ENCODE measurements around the gene PASK.

The PASK gene

DNA sequence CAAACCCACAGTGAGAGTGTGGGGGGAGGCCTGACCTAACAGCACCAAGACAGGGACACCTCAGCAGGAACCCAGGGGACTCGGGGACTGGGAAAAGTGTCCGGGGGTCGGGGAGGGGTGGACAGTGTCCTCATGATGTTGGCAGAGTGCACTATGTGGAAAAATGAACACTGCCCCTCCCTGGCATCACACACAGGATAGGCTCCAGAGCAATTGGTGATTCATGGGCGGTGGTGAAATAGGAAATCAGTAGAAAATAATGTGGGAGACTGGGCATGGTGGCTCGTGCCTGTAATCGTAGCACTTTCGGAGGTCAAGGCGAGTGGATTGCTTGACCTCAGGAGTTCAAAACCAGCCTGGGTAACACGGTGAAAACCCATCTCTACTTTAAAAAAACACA lies 35.6 kb upstream of the PASK start:
- no peak overlapping the region for H3K27ac ChIP-seq
- DNase-seq (ENCODE audit: low read depth, low spot score) = no peak
- H3K9me3 ChIP-seq (ENCODE audit: low read depth, low read length) = no peaks in the 10 kb centered on the region
- H3K9ac ChIP-seq (ENCODE audit: insufficient read length) = no peak overlapping the region
- TF ChIP-seq FOXP2 (optimal IDR thresholded peaks at IDR 0.05; ENCODE audit: control extremely low read depth, extremely low read length, insufficient read depth) = no peak
- no peak for TF ChIP-seq EZH2 (IDR thresholded peaks at IDR 0.05)
- TF ChIP-seq POLR2AphosphoS5 (IDR thresholded peaks at IDR 0.05; ENCODE audit: borderline replicate concordance, low read depth, low read length) = no peak
- no peaks in the 10 kb centered on the region for H3K36me3 ChIP-seq (ENCODE audit: insufficient read depth, low read length)
- no peak overlapping the region for H3K4me3 ChIP-seq

DNA sequence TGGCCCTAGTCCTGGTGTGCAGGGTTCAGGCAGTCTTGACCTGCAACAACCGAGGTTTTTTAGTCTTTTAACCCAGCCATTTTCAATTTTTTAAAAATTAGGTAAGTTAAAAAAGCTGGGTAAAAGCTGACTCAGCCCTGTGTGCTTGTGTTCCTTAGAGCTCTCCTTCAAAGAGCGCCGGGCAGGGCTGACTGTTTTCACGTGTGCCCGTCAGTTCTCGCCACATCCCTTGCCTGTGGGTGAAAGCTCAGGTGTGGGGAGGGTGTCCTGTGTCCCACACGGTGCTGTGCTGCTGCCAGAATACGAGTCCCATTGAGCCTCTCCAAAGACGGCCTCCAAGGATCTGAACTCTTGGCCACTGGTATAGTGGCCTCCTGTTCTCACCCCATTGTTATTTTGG lies 33.9 kb upstream of the PASK start:
- Histone ChIP-seq H3K27ac (no peak overlapping the region), H3K4me3 (no peak overlapping the region), H3K9me3 (ENCODE audit: low read depth, low read length) (no peaks in the 10 kb centered on the region), H3K36me3 (ENCODE audit: insufficient read depth, low read length) (no peaks in the 10 kb centered on the region), H3K9ac (ENCODE audit: insufficient read length) (no peak overlapping the region)
- DNase-seq (ENCODE audit: low read depth, low spot score) = no peak
- TF ChIP-seq EZH2 (IDR thresholded peaks at IDR 0.05) (no peak), POLR2AphosphoS5 (IDR thresholded peaks at IDR 0.05; ENCODE audit: borderline replicate concordance, low read depth, low read length) (no peak), FOXP2 (optimal IDR thresholded peaks at IDR 0.05; ENCODE audit: control extremely low read depth, extremely low read length, insufficient read depth) (no peak)

DNA sequence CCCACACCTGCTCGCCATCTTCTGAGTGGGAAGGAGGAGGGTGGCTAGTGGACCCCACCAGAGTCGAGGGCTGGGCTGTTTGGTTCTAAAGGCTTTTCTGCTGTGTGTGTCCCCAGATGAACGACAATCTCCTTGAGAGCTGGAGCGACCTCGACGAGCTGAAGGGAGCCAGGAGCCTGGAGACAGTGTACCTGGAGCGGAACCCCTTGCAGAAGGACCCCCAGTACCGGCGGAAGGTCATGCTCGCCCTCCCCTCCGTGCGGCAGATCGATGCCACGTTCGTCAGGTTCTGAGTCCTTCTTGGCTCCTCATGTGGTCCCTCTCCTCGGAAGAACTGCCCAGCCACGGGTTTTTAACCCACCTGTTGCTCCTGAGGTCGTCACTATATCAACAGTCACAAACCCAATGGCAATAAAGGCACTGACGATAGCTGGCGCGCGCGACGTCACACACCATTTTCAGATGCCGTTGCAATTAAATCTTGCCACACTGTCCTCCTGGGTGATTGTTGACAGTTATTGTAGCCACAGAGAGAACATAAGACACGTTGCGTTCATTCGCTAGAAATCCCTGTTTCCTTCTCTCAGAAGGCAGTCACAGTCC lies 33.4 kb upstream of the PASK start:
- H3K4me3 ChIP-seq = no peak overlapping the region
- H3K36me3 ChIP-seq (ENCODE audit: insufficient read depth, low read length) = no peaks in the 10 kb centered on the region
- H3K9ac ChIP-seq (ENCODE audit: insufficient read length) = no peak overlapping the region
- TF ChIP-seq EZH2 (IDR thresholded peaks at IDR 0.05) = no peak
- no peak for TF ChIP-seq POLR2AphosphoS5 (IDR thresholded peaks at IDR 0.05; ENCODE audit: borderline replicate concordance, low read depth, low read length)
- H3K27ac ChIP-seq = no peak overlapping the region
- no peak for DNase-seq (ENCODE audit: low read depth, low spot score)
- H3K9me3 ChIP-seq (ENCODE audit: low read depth, low read length) = no peaks in the 10 kb centered on the region

DNA sequence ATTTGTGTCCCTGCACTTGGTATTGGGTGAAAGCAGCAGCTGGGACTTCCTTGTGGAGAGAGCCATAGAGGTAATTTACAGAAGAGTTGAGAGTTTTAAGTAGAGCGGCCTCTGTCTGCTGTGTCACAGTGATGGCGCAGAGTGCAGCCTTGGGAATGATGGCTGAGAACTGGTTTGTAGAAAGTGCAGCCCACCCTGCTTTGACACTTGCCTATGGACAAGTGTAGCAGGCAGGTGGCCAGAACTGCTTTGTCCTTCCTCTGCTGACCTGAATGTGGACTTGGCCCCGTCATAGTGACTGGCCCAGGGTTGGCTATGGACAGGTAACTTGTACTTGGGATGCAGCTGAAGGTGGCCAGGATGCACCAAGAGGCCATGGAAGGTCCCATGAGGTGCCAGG lies 32.9 kb upstream of the PASK start:
- DNase-seq (ENCODE audit: low read depth, low spot score) = no peak
- Histone ChIP-seq H3K27ac (no peak overlapping the region), H3K9me3 (ENCODE audit: low read depth, low read length) (no peaks in the 10 kb centered on the region), H3K36me3 (ENCODE audit: insufficient read depth, low read length) (no peaks in the 10 kb centered on the region), H3K4me3 (no peak overlapping the region), H3K9ac (ENCODE audit: insufficient read length) (no peak overlapping the region)
- TF ChIP-seq FOXP2 (optimal IDR thresholded peaks at IDR 0.05; ENCODE audit: control extremely low read depth, extremely low read length, insufficient read depth) = no peak
- no peak for TF ChIP-seq POLR2AphosphoS5 (IDR thresholded peaks at IDR 0.05; ENCODE audit: borderline replicate concordance, low read depth, low read length)
- TF ChIP-seq EZH2 (IDR thresholded peaks at IDR 0.05) = no peak

- no peak for TF ChIP-seq FOXP2 (optimal IDR thresholded peaks at IDR 0.05; ENCODE audit: control extremely low read depth, extremely low read length, insufficient read depth)
- TF ChIP-seq POLR2AphosphoS5 (IDR thresholded peaks at IDR 0.05; ENCODE audit: borderline replicate concordance, low read depth, low read length) = no peak
- no peak for TF ChIP-seq EZH2 (IDR thresholded peaks at IDR 0.05)
- Histone ChIP-seq H3K4me3 (no peak overlapping the region), H3K27ac (no peak overlapping the region), H3K36me3 (ENCODE audit: insufficient read depth, low read length) (no peaks in the 10 kb centered on the region; the same call in 1 of the 2 replicates), H3K9ac (ENCODE audit: insufficient read length) (no peak overlapping the region), H3K9me3 (ENCODE audit: low read depth, low read length) (no peaks in the 10 kb centered on the region)
- no peak for DNase-seq (ENCODE audit: low read depth, low spot score)
Measured at GRCh38 chr2:241180495-241180894, 31.2 kb upstream of the PASK start.

- Histone ChIP-seq H3K9me3 (ENCODE audit: low read depth, low read length) (no peaks in the 10 kb centered on the region), H3K4me3 (no peak overlapping the region), H3K36me3 (ENCODE audit: insufficient read depth, low read length) (no peaks in the 10 kb centered on the region; the same call in 1 of the 2 replicates), H3K27ac (no peak overlapping the region), H3K9ac (ENCODE audit: insufficient read length) (no peak overlapping the region)
- no peak for TF ChIP-seq FOXP2 (optimal IDR thresholded peaks at IDR 0.05; ENCODE audit: control extremely low read depth, extremely low read length, insufficient read depth)
- no peak for TF ChIP-seq POLR2AphosphoS5 (IDR thresholded peaks at IDR 0.05; ENCODE audit: borderline replicate concordance, low read depth, low read length)
- TF ChIP-seq EZH2 (IDR thresholded peaks at IDR 0.05) = no peak
- DNase-seq (ENCODE audit: low read depth, low spot score) = no peak
Measured at GRCh38 chr2:241179899-241180298, 30.6 kb upstream of the PASK start.

DNA sequence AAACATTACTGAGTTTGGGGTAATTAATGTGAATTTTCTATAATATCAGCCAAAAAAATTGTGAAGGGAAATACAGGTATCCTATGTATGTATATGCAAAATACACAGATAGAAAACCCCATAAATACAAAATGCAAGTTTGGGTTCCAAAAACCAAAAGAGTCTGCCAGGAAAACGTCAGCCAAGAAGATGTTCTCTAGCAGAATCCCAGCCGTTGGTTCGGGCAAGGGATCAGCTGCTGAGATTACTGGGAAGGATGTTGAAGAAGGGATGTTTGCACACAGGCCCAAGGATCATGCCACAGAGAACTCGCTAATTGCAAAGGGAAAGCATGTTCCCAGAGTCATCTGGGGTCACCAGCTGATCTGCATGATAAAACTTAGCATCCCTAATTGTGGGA lies 29.7 kb upstream of the PASK start:
- Histone ChIP-seq H3K9ac (ENCODE audit: insufficient read length) (no peak overlapping the region), H3K27ac (no peak overlapping the region), H3K9me3 (ENCODE audit: low read depth, low read length) (no peaks in the 10 kb centered on the region), H3K4me3 (no peak overlapping the region), H3K36me3 (ENCODE audit: insufficient read depth, low read length) (no peaks in the 10 kb centered on the region; the same call in 1 of the 2 replicates)
- TF ChIP-seq FOXP2 (optimal IDR thresholded peaks at IDR 0.05; ENCODE audit: control extremely low read depth, extremely low read length, insufficient read depth) (no peak), EZH2 (IDR thresholded peaks at IDR 0.05) (no peak), POLR2AphosphoS5 (IDR thresholded peaks at IDR 0.05; ENCODE audit: borderline replicate concordance, low read depth, low read length) (no peak)
- DNase-seq (ENCODE audit: low read depth, low spot score) = no peak

DNA sequence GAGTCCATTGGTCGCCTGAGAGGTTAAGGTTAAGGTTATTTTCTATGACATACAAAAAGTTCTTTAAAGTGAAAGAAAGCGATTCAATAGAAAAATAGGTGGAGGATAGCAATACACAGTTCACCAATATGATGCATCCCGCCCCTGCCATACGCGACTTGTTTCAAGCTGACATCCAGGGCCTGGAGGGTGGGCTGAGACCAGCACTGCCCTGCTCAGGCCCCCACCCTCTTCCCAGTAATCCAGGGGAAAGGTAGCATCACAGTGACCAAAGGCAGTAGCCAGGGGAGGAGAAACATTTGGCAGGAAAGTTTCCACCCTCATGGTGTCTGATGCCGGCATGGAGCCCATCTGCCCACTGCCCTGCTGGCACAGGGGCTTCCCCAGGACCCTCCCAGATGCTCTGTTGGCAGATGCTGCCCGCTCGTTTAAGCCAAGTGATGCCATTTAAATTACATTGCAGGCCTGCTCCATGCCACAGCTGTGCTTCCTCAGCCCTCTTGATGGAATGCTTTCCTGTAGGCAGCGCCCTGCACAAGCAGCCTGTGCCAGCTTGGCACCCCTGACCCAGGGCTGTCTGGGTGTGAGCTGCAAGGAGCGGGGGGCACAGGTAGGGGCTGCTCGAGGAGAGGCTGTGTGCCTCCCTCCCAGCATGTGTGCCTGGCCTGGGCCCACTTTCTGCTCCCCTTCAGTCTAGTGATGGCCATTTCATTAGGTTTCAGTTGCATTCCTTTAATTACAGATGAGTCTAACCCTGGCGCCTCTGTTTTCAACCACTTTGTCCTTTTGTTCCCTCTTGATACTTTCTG lies 28.5 kb upstream of the PASK start:
- no peak for TF ChIP-seq FOXP2 (optimal IDR thresholded peaks at IDR 0.05; ENCODE audit: control extremely low read depth, extremely low read length, insufficient read depth)
- H3K9ac ChIP-seq (ENCODE audit: insufficient read length) = no peak overlapping the region
- DNase-seq (ENCODE audit: low read depth, low spot score) = no peak
- no peaks in the 10 kb centered on the region; the same call in 1 of the 2 replicates for H3K36me3 ChIP-seq (ENCODE audit: insufficient read depth, low read length)
- no peak overlapping the region for H3K27ac ChIP-seq
- no peak overlapping the region for H3K4me3 ChIP-seq
- no peaks in the 10 kb centered on the region for H3K9me3 ChIP-seq (ENCODE audit: low read depth, low read length)
